Suprapubic skin (tissue), 4 donors: ENCODE data around the gene MTG1. TPM values are rescaled to one million over a fixed set of nuclear protein-coding genes. Genes with fewer than 3 reads are reported as not detected.
"Not testable (repeated sequence)": the region's sequence is repeated elsewhere in the genome, so short reads cannot be mapped to it uniquely, and the experiment has no call there.

Experiments
- DNase-seq, 2 donors: peaks; one replicate each; pipeline ENCODE4 v3.0.0-alpha.2; 2019; ENCODE audit warnings: low spot score in 2 of 2
- H3K27ac ChIP-seq: fragments of 200-600 bp; sonication (generic); one replicate; pipeline ENCODE4 v1.5.1; 2019
- H3K27me3 ChIP-seq: fragments of 200-600 bp; sonication (generic); one replicate; pipeline ENCODE4 v1.5.1; 2019
- H3K36me3 ChIP-seq: fragments of 200-600 bp; sonication (generic); one replicate; pipeline ENCODE4 v1.5.1; 2019
- H3K4me1 ChIP-seq: fragments of 200-600 bp; sonication (generic); one replicate; pipeline ENCODE4 v1.5.1; 2019
- H3K4me3 ChIP-seq: fragments of 200-600 bp; sonication (generic); one replicate; pipeline ENCODE4 v1.5.1; 2019; ENCODE audit warnings: mild to moderate bottlenecking
- H3K9me3 ChIP-seq: fragments of 200-600 bp; sonication (generic); one replicate; pipeline ENCODE4 v1.5.1; 2019
- EP300 ChIP-seq: sonication (generic); formaldehyde crosslinking; IDR thresholded peaks from one replicate; pipeline ENCODE4 v1.6.1; 2017; ENCODE audit warnings: antibody characterized with exemption
- POLR2A ChIP-seq, 2 donors: fragments of 450-650 bp; IDR thresholded peaks; one replicate each; pipeline ENCODE4 v1.6.1; 2017; ENCODE audit warnings: antibody characterized with exemption in 2 of 2, mild to moderate bottlenecking in 2 of 2, moderate library complexity in 2 of 2
- POLR2AphosphoS5 ChIP-seq, 3 donors: sonication (generic); formaldehyde crosslinking; IDR thresholded peaks; one replicate each; pipeline ENCODE4 v1.6.1; 2017; ENCODE audit warnings: antibody characterized with exemption in 3 of 3
- WGBS: methylation state at CpG from one replicate; pipeline ENCODE4 v1.1.5; 2018; 5-methylcytosine and 5-hydroxymethylcytosine counted together
- total RNA-seq, 4 donors: library from RNA; depleted of rRNA; stranded (reverse); fragments of >200 nt; gene quantifications; one replicate each; pipeline ENCODE4 v1.1.0, GENCODE V29; 2016
- TF ChIP-seq, protein P1 (sequence below), 2 donors: fragments of 200-600 bp in 1 of 2; fragments of 450-650 bp in 1 of 2; sonication (generic) in 1 of 2; IDR thresholded peaks; one replicate each; pipeline ENCODE4 v1.5.1; 2016 to 2019; ENCODE audit warnings: antibody characterized with exemption in 2 of 2, mild to moderate bottlenecking in 1 of 2, moderate library complexity in 1 of 2

Gene MTG1
- total RNA-seq, 4 donors from 2014 or later: 20.5 to 79.7 (median 36.0) TPM

DNA sequence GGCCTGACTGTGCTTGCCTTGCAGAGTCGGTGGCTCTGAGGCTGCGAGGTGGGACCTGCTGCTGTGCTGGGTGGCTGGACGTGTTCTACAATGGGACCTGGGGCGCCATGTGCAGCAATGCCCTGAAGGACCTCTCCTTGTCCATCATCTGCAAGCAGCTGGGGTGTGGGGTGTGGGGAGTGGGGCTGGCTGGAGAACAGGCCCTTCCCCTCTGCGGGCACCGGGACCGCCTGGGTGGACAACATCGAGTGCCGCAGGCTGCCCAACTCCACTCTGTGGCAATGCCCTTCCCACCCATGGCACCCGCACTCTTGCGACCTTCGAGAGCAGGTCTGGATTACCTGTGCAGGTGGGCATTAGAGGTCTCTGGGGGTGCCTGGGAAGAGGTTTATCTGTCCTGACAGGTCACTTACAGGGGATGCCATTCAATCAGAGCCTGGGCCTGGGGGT is 70.7 kb downstream of the MTG1 start:
- H3K9me3 ChIP-seq: no peaks in the 10 kb centered on the region
- WGBS: 100% methylated on average over 10 of the region's 12 CpGs
- peak in 1 of 2 donors; percentile 45 for DNase-seq
- H3K4me3 ChIP-seq: no peak overlapping the region
- no peaks in the 10 kb centered on the region for H3K4me1 ChIP-seq
- TF ChIP-seq, protein P1, sequence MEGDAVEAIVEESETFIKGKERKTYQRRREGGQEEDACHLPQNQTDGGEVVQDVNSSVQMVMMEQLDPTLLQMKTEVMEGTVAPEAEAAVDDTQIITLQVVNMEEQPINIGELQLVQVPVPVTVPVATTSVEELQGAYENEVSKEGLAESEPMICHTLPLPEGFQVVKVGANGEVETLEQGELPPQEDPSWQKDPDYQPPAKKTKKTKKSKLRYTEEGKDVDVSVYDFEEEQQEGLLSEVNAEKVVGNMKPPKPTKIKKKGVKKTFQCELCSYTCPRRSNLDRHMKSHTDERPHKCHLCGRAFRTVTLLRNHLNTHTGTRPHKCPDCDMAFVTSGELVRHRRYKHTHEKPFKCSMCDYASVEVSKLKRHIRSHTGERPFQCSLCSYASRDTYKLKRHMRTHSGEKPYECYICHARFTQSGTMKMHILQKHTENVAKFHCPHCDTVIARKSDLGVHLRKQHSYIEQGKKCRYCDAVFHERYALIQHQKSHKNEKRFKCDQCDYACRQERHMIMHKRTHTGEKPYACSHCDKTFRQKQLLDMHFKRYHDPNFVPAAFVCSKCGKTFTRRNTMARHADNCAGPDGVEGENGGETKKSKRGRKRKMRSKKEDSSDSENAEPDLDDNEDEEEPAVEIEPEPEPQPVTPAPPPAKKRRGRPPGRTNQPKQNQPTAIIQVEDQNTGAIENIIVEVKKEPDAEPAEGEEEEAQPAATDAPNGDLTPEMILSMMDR (IDR thresholded peaks at IDR 0.05): no peak
- TF ChIP-seq EP300 (no peak), POLR2AphosphoS5 (IDR thresholded peaks at IDR 0.05) (no peak), POLR2A (IDR thresholded peaks at IDR 0.05) (no peak)
- H3K27me3 ChIP-seq: no peaks in the 10 kb centered on the region
- H3K27ac ChIP-seq: no peak overlapping the region
- H3K36me3 ChIP-seq: peaks cover 11% of the 10 kb centered on the region

DNA sequence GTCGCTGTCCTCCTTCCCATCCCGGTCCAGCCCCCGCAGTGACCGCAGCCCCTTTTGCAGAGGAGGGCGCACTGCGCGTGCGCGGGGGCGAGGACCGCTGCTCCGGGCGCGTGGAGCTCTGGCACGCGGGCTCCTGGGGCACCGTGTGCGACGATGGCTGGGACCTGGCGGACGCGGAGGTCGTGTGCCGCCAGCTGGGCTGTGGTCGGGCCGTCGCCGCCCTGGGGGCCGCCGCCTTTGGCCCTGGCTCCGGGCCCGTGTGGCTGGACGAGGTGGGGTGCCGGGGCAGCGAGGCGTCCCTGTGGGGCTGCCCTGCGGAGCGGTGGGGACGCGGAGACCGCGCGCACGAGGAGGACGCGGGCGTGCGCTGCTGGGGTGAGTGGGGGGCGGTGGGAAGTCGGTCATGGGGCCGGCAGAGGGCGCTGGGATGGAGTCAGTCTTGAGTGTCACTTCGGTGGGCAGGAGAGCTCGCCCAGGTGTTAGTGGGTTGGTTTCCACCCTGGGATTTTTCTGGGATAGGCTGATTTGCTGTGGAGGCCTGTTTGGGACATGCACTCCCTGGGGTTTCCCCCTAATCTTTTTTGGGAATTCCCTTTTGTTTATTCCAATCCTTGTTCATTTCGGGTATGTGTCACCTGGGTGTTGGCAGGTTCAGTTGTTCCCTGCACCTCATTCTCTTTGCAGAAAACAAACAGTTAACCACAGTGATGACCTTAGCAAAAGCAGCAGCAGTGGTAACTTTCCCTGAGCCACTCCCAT is 71.4 kb downstream of the MTG1 start:
- Histone ChIP-seq H3K4me3 (no peak overlapping the region), H3K36me3 (peaks cover 11% of the 10 kb centered on the region), H3K4me1 (no peaks in the 10 kb centered on the region), H3K27me3 (no peaks in the 10 kb centered on the region), H3K27ac (no peak overlapping the region), H3K9me3 (no peaks in the 10 kb centered on the region)
- 21% methylated on average over 3 of the region's 55 CpGs for WGBS
- DNase-seq: peak in 1 of 2 donors; percentile 71
- no peak for TF ChIP-seq POLR2A (IDR thresholded peaks at IDR 0.05)
- TF ChIP-seq, protein P1 (IDR thresholded peaks at IDR 0.05): no peak
- TF ChIP-seq POLR2AphosphoS5 (IDR thresholded peaks at IDR 0.05): no peak
- TF ChIP-seq EP300: no peak

DNA sequence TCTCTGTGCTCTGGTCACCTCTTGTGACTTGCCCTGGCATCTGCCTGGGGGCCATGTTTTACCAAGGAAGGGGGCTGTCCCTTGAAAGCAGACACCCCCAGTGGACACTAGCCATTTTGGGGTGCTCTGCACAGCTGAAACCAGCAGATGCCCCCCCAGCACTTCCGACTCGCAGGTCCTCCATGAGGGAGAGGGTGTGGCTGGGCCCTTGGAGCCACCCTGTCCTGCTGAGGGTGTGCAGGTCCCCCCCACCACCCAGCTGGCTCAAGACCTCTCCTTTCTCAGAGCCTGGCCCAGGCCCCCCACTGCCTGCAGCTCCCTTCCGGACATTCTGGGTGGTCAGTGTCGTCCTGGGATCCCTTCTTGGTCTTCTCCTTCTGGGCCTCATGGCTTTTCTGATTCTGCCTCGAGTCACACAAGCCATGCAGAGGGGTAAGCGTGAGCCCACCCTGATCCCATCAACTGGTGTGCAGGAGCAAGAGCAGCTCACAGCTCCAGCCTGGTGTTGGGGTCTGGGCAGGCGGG is 72.1 kb downstream of the MTG1 start:
- H3K36me3 ChIP-seq: peaks cover 11% of the 10 kb centered on the region
- TF ChIP-seq POLR2AphosphoS5 (IDR thresholded peaks at IDR 0.05) (no peak), EP300 (no peak), POLR2A (IDR thresholded peaks at IDR 0.05) (no peak)
- TF ChIP-seq, protein P1 (IDR thresholded peaks at IDR 0.05): no peak
- no peak overlapping the region for H3K4me3 ChIP-seq
- H3K27me3 ChIP-seq: no peaks in the 10 kb centered on the region
- 97% methylated on average over 6 of the region's 7 CpGs for WGBS
- no peaks in the 10 kb centered on the region for H3K9me3 ChIP-seq
- no peaks in the 10 kb centered on the region for H3K4me1 ChIP-seq
- peak in 1 of 2 donors; percentile 72 for DNase-seq
- H3K27ac ChIP-seq: no peak overlapping the region

DNA sequence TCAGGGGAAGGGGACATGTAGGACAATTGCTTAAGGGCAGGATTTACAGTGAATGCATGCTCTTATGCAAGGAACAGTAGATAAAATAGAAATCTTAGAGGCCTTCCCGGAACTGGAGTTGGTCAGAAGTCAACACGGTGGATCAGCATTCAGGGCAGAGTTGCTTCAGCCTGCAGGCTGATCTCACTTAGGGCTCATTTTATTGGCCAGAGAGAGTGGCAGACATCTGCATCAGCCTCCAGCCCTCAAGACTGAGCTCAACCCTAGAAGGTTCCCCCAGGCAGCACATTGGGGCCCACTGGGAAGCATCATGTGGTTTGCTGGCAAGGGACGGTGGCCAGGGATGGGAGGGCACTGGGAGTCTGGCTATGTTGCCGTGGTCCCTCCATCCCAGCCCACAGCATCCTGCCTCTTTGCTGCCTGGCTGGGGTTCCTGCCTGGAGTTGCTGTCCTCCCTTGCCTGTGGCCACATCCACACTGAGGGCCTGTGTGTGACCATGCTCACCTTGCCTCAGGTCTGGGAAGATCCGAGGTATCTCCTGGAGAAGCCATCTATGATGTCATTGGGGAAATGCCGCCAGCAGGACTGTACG is 72.8 kb downstream of the MTG1 start:
- peak in 1 of 2 donors; percentile 71 for DNase-seq
- Histone ChIP-seq H3K4me3 (no peak overlapping the region), H3K4me1 (no peaks in the 10 kb centered on the region), H3K27ac (no peak overlapping the region), H3K9me3 (no peaks in the 10 kb centered on the region), H3K36me3 (peaks cover 11% of the 10 kb centered on the region), H3K27me3 (no peaks in the 10 kb centered on the region)
- 85% methylated on average over 7 of the region's 7 CpGs for WGBS
- TF ChIP-seq POLR2A (IDR thresholded peaks at IDR 0.05): no peak
- TF ChIP-seq POLR2AphosphoS5 (IDR thresholded peaks at IDR 0.05): no peak
- TF ChIP-seq, protein P1 (IDR thresholded peaks at IDR 0.05): no peak
- no peak for TF ChIP-seq EP300

DNA sequence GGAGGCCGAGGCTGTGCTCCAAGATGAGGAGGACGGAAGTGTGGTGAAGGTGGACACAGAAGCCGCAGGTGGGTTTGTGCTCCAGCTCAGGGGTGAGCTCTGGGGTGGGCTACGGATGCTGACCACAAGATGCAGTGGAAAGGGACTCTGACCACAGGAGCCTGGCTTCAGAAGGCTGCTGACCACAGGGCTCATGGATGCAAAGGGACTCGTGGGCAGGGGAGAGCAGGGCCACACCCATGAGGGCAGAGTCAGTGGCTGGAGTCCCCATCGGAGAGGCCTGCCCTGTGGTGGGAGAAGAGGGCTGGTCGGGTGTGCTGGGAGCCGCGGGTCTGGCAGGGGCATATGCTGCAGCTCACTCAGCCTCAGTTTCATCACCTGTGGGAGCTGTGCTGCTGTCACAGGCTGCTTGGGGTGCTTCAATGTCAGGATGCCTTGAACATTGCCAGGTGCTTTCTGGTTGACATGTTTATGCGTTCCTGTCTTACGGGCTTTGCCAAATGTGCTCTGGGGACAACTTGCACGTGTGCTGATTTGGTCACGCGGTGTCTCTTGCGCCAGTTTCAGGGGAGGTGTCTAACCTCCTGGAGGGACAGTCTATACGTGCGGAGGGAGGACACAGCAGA is 73.4 kb downstream of the MTG1 start:
- WGBS: 81% methylated on average over 11 of the region's 17 CpGs
- TF ChIP-seq, protein P1 (IDR thresholded peaks at IDR 0.05): no peak
- TF ChIP-seq POLR2AphosphoS5 (IDR thresholded peaks at IDR 0.05) (no peak), EP300 (no peak), POLR2A (IDR thresholded peaks at IDR 0.05) (no peak)
- no peak overlapping the region for H3K27ac ChIP-seq
- H3K36me3 ChIP-seq: peaks cover 11% of the 10 kb centered on the region
- H3K9me3 ChIP-seq: no peaks in the 10 kb centered on the region
- H3K27me3 ChIP-seq: no peaks in the 10 kb centered on the region
- peak in 1 of 2 donors; percentile 53 for DNase-seq
- H3K4me3 ChIP-seq: no peak overlapping the region
- no peaks in the 10 kb centered on the region for H3K4me1 ChIP-seq

DNA sequence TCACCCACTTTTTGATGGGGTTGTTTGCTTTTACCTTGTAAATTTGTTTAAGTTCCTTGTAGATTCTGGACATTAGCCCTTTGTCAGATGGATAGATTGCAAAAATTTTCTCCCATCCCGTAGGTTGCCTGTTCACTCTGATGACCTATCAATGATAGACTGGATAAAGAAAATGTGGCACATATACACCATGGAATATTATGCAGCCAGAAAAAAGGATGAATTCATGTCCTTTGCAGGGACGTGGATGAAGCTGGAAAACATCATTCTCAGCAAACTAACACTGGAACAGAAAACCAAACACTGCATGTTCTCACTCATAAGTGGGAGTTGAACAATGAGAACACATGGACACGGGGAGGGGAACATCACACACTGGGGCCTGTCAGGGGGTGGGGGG is 75.2 kb downstream of the MTG1 start:
- peaks cover 11% of the 10 kb centered on the region for H3K36me3 ChIP-seq
- H3K27ac ChIP-seq, H3K27me3 ChIP-seq, DNase-seq, H3K4me3 ChIP-seq, H3K9me3 ChIP-seq, H3K4me1 ChIP-seq: not testable (repeated sequence)
- 89% methylated on average over 3 of the region's 3 CpGs for WGBS
